ENCODE data around the gene SRGAP2C. TPM values are rescaled to one million over a fixed set of nuclear protein-coding genes. Genes with fewer than 3 reads are reported as not detected.
"Not testable (repeated sequence)": the region's sequence is repeated elsewhere in the genome, so short reads cannot be mapped to it uniquely, and the experiment has no call there.

Gene SRGAP2C
- total and polyA plus RNA-seq, 9 donors = 12.4 to 32.4 (median 21.3) TPM

DNA sequence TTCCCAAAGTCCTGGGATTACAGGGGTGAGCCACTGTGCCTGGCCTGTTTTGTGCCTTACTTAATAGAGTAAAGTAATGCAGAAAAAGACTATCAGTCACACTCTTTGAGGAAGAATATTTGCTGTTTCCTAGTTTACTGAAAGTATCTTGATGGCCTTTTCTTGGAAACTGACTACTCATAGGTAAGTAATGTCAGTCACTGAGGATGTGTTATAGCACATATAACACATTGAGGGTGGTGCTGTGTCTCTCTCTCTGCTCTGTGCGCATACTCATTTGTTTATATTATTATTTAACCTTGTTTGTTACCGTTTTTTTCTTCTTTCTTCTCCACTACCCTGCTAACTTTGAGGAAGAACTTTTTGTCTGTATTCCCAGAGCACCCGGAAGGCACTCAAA lies 93.4 kb downstream of the SRGAP2C start:
- not testable (repeated sequence) for H3K27ac ChIP-seq (ENCODE audit: low read length); H3K36me3 ChIP-seq (ENCODE audit: control insufficient read depth, insufficient read depth, low read length); H3K9me3 ChIP-seq (replicated peaks; ENCODE audit: control insufficient read depth, low read depth, low read length); H3K27me3 ChIP-seq (ENCODE audit: control insufficient read depth, insufficient read depth, low read length); DNase-seq; H3K4me3 ChIP-seq (ENCODE audit: low read length); H3K4me1 ChIP-seq (ENCODE audit: control insufficient read depth, insufficient read depth, low read length)
- WGBS (ENCODE audit: insufficient coverage) = no CpG with 5 or more reads among the region's 3 CpGs

DNA sequence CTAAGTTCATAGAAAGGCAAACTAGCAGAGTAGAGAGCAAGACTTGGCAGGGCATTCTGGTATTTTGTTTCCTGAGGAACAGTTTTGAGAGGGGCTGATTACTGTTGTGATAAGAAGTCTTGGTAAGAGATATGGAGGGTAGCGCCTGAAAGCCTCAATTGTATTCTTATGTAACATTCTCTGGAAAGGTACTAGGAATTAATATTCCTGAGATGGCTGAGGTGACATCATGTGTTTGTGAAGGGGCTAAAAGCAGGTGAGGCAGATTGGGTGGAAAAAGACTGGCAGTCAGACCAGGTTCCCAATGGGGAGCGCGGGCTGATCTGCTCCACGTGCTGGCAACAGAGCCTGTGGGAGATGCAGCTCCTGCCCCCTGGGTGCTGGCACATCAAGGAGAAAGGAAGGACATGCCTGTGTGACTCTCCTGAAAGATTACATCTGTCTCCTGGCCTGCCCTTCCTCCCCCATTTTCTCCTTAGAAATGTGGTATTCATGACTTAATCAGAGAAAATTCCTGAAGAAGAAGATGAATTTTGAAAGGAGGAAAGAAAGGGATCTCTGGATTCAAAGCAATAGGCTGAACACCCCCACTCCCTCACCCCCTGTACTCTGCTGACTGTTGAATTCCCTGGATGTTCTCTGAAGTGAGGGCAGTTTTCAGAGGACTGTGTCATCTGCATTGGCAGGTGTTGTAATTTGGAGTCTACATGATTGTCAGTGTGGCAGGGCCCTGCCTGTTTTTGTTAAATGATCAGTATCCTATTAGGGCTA lies 94.2 kb downstream of the SRGAP2C start:
- DNase-seq; H3K27ac ChIP-seq (ENCODE audit: low read length); H3K27me3 ChIP-seq (ENCODE audit: control insufficient read depth, insufficient read depth, low read length); H3K9me3 ChIP-seq (replicated peaks; ENCODE audit: control insufficient read depth, low read depth, low read length); H3K4me3 ChIP-seq (ENCODE audit: low read length); H3K4me1 ChIP-seq (ENCODE audit: control insufficient read depth, insufficient read depth, low read length); H3K36me3 ChIP-seq (ENCODE audit: control insufficient read depth, insufficient read depth, low read length): not testable (repeated sequence)
- no CpG with 5 or more reads among the region's 4 CpGs for WGBS (ENCODE audit: insufficient coverage)

GRCh38 chr1:121279548-121279898 lies 94.7 kb downstream of the SRGAP2C start:
- not testable (repeated sequence) for H3K4me3 ChIP-seq (ENCODE audit: low read length); H3K4me1 ChIP-seq (ENCODE audit: control insufficient read depth, insufficient read depth, low read length); H3K9me3 ChIP-seq (replicated peaks; ENCODE audit: control insufficient read depth, low read depth, low read length); H3K27me3 ChIP-seq (ENCODE audit: control insufficient read depth, insufficient read depth, low read length); H3K36me3 ChIP-seq (ENCODE audit: control insufficient read depth, insufficient read depth, low read length); H3K27ac ChIP-seq (ENCODE audit: low read length); DNase-seq
- WGBS (ENCODE audit: insufficient coverage) = no CpG with 5 or more reads among the region's 4 CpGs

DNA sequence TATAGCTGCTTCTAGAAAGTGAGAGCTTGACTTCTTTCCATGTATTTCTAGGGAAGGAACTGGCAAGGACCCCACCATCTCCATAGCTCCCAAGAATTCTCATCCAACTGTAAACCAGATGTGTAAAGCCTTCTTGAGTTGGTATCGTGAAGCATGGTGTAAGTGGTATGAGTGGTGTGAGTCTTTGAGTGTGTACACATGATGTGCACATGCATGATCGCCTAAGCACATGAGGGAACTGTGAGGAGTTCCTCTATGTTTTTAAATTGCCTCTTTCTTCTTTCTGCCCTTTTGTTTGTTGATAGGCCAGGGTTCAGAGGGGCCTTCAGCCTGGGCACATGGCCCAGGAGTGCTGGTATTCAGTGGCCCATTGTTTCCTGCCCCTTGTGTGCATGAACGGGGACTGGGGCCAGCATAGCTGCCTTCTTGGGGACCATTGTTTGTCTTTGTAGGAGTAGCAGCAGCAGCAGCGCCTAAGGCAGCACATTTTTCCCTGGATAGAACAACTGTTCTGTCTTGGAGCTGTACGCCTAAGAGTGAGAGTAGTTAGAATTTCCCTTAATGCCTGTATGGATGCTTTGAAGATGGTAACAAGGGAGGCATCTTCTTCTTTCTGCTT lies 96.0 kb downstream of the SRGAP2C start:
- WGBS (ENCODE audit: insufficient coverage) = no CpG with 5 or more reads among the region's 5 CpGs
- not testable (repeated sequence) for H3K27me3 ChIP-seq (ENCODE audit: control insufficient read depth, insufficient read depth, low read length); H3K27ac ChIP-seq (ENCODE audit: low read length); H3K4me3 ChIP-seq (ENCODE audit: low read length); H3K9me3 ChIP-seq (replicated peaks; ENCODE audit: control insufficient read depth, low read depth, low read length); DNase-seq; H3K4me1 ChIP-seq (ENCODE audit: control insufficient read depth, insufficient read depth, low read length); H3K36me3 ChIP-seq (ENCODE audit: control insufficient read depth, insufficient read depth, low read length)

- DNase-seq; H3K36me3 ChIP-seq (ENCODE audit: control insufficient read depth, insufficient read depth, low read length); H3K4me3 ChIP-seq (ENCODE audit: low read length); H3K27ac ChIP-seq (ENCODE audit: low read length); H3K9me3 ChIP-seq (replicated peaks; ENCODE audit: control insufficient read depth, low read depth, low read length); H3K4me1 ChIP-seq (ENCODE audit: control insufficient read depth, insufficient read depth, low read length); H3K27me3 ChIP-seq (ENCODE audit: control insufficient read depth, insufficient read depth, low read length): not testable (repeated sequence)
- no CpG with 5 or more reads among the region's 2 CpGs for WGBS (ENCODE audit: insufficient coverage)
These were observed 96.7 kb downstream of the SRGAP2C start for GRCh38 chr1:121281480-121281879.

- H3K27me3 ChIP-seq (ENCODE audit: control insufficient read depth, insufficient read depth, low read length); H3K9me3 ChIP-seq (replicated peaks; ENCODE audit: control insufficient read depth, low read depth, low read length); H3K4me1 ChIP-seq (ENCODE audit: control insufficient read depth, insufficient read depth, low read length); DNase-seq; H3K27ac ChIP-seq (ENCODE audit: low read length); H3K4me3 ChIP-seq (ENCODE audit: low read length); H3K36me3 ChIP-seq (ENCODE audit: control insufficient read depth, insufficient read depth, low read length): not testable (repeated sequence)
These were observed 98.9 kb downstream of the SRGAP2C start for GRCh38 chr1:121283587-121284180.

DNA sequence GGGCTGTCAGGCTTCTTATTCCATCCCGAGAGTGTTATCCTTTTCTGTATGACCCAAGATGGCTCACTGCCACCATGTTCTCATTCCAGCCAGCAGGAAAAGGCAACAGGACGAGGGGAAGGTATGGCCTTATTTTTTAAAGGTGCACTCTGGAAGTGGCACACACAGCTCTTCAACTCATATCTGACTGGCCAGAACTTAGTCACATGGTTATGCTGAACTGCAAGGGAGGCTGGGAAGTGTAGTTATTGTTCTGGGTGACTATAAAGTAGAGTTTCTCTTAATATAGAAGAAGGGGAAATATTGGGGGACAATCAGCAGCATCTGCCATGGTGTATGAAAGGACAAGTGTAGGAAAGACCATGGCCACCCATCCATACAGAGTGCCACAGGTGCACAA lies 107.8 kb downstream of the SRGAP2C start:
- not testable (repeated sequence) for DNase-seq
- no CpG with 5 or more reads among the region's 2 CpGs for whole genome bisulfite sequencing (ENCODE audit: insufficient coverage)

DNA sequence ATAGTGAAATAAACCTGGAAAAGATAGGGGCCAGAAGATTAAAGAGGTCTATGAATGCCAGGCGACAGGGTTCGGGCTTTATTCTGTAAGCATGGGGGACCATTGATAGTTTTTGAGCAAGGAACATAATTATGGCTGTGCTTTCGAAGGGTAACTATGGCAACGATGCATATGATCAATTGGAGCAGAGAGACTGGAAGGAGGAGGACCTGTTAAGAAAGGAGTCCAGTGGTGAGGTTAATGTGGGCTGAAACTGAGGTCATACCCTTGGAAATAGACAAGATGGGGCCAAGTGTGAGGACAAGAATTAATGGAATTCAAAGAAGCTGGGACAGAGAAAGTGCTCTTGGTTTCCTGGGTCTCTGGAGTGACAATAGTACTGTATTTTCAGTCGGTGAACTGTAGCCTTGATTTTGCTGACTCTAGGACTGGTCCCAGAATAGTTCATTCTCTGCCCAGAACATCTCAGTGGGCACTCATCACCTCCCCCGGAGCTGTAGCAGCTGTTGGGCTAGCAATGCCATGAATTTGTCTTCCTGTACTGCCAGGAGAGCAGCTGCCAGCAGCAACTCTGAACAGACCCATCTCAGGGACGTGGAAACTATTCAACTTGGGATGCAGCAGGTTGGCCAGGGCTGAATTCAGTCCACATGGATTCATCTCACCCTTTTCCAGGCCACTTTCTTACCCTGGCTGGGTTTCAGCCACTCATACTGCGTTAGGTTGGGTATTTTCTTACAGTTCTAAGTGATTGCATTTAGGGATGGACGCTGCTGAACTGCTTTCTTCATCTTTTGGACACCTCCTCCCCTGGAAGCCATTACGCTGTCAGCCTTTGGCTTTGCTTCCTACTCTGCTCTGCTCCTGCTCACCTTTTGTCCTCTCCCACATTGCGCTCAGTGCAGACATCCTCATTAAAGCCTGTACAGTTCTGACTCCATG lies 108.8 kb downstream of the SRGAP2C start:
- peak; percentile 44 for DNase-seq

More for the DNA sequence above, 107.8 kb downstream of the SRGAP2C start:
- not testable (repeated sequence) for H3K36me3 ChIP-seq (ENCODE audit: control insufficient read depth, insufficient read depth, low read length); H3K4me3 ChIP-seq (ENCODE audit: low read length); H3K9me3 ChIP-seq (replicated peaks; ENCODE audit: control insufficient read depth, low read depth, low read length); H3K27ac ChIP-seq (ENCODE audit: low read length); H3K4me1 ChIP-seq (ENCODE audit: control insufficient read depth, insufficient read depth, low read length); H3K27me3 ChIP-seq (ENCODE audit: control insufficient read depth, insufficient read depth, low read length)

DNA sequence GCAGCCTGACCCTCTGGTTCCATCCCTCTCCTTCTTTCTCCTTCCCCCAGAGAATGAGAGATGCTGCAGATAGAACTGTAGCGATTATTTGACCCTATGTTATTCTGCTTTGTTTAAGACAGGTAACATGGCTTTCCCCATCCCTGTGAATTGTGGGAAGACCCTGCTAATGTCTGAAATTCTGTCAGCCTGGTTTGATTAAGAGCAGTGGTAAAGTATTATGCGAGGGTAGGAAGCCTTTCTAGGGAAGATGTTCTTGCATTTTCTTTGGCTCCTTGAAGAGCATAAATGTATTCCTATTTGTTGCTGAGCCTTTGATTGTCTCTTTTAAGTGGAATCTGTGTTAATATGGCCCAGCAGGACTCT lies 109.4 kb downstream of the SRGAP2C start:
- not testable (repeated sequence) for DNase-seq; H3K27ac ChIP-seq (ENCODE audit: low read length); H3K9me3 ChIP-seq (replicated peaks; ENCODE audit: control insufficient read depth, low read depth, low read length); H3K36me3 ChIP-seq (ENCODE audit: control insufficient read depth, insufficient read depth, low read length); H3K4me1 ChIP-seq (ENCODE audit: control insufficient read depth, insufficient read depth, low read length); H3K4me3 ChIP-seq (ENCODE audit: low read length); H3K27me3 ChIP-seq (ENCODE audit: control insufficient read depth, insufficient read depth, low read length)
- WGBS (ENCODE audit: insufficient coverage) = no CpG with 5 or more reads among the region's 2 CpGs

More for the DNA sequence above, 108.8 kb downstream of the SRGAP2C start:
- WGBS (ENCODE audit: insufficient coverage) = no CpG with 5 or more reads among the region's 11 CpGs
- not testable (repeated sequence) for H3K4me1 ChIP-seq (ENCODE audit: control insufficient read depth, insufficient read depth, low read length); H3K27ac ChIP-seq (ENCODE audit: low read length); H3K27me3 ChIP-seq (ENCODE audit: control insufficient read depth, insufficient read depth, low read length); H3K36me3 ChIP-seq (ENCODE audit: control insufficient read depth, insufficient read depth, low read length); H3K9me3 ChIP-seq (replicated peaks; ENCODE audit: control insufficient read depth, low read depth, low read length); H3K4me3 ChIP-seq (ENCODE audit: low read length)

DNA sequence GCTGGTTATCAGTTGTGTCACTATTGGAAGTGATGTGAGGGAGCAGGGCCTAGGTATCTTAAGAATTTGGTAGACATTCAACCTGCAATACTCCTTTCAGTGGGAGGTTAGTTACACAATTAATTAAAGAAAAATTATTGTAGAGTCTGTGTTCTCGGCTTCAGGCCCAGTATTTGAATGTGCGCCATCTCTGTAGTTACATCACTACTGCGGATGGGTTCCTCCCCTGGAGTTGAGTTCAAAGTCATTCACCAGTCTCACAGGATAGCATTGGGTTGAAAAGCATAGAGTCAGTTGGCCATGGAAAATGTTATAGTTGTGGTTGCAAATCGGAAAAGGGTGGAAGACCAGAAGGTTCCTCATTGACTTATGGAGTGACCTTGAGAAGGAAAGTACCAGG lies 111.8 kb downstream of the SRGAP2C start:
- H3K27ac ChIP-seq (ENCODE audit: low read length); H3K36me3 ChIP-seq (ENCODE audit: control insufficient read depth, insufficient read depth, low read length); H3K9me3 ChIP-seq (replicated peaks; ENCODE audit: control insufficient read depth, low read depth, low read length); H3K27me3 ChIP-seq (ENCODE audit: control insufficient read depth, insufficient read depth, low read length); H3K4me1 ChIP-seq (ENCODE audit: control insufficient read depth, insufficient read depth, low read length); H3K4me3 ChIP-seq (ENCODE audit: low read length); DNase-seq: not testable (repeated sequence)
- no CpG with 5 or more reads among the region's 4 CpGs for WGBS (ENCODE audit: insufficient coverage)

Measured in muscle of leg (tissue), 11 donors.